Measurements from ENCODE around the gene RBMS3.

- TF ChIP-seq CTCF (conservative IDR thresholded peaks at IDR 0.05 in 1 of 2, IDR thresholded peaks at IDR 0.05 in 1 of 2; ENCODE audit: low read depth in 1 of 2, low read length in 2 of 2) = no peak
- no peak for TF ChIP-seq EZH2 (IDR thresholded peaks at IDR 0.05; ENCODE audit: low read length, missing control alignments)
These were observed 104.4 kb downstream of the RBMS3 start for GRCh38 chr3:29385046-29385830.
